ENCODE results near the gene ZNF653.

Gene ZNF653, protein sequence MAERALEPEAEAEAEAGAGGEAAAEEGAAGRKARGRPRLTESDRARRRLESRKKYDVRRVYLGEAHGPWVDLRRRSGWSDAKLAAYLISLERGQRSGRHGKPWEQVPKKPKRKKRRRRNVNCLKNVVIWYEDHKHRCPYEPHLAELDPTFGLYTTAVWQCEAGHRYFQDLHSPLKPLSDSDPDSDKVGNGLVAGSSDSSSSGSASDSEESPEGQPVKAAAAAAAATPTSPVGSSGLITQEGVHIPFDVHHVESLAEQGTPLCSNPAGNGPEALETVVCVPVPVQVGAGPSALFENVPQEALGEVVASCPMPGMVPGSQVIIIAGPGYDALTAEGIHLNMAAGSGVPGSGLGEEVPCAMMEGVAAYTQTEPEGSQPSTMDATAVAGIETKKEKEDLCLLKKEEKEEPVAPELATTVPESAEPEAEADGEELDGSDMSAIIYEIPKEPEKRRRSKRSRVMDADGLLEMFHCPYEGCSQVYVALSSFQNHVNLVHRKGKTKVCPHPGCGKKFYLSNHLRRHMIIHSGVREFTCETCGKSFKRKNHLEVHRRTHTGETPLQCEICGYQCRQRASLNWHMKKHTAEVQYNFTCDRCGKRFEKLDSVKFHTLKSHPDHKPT

GRCh38 chr19:11505504-11506100, at the start of gene ZNF653:
ZNF653 (minus strand) TSS chr19:11505839; CDS start chr19:11505786, 53 bp downstream.
- DNase-seq (ENCODE audit: low read depth): peak; percentile 91

- DNase-seq (ENCODE audit: low read depth): no peak
These were observed 49.6 kb upstream of the ZNF653 start for GRCh38 chr19:11555246-11555645.

DNA sequence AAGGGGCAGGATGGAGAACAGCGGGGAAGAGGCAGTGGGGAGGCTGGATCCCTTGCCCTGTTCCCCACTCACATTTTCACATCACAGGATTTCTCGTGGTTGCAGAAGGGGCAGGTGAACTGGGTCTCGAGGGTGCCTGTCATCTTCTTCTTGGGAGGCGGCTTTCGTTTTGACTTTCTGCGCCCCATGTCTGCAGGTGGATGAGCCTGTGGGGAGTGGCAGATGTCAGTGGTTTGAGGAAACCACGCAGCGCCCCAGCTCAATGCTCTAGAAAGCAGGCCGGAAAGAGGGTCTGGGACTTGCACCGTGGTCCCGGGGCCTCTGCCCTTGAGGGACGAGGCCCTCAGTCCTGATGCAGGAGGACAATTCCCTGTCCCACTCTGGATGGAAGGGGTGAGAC, 48.5 kb upstream of the ZNF653 start:
- no peak for DNase-seq (ENCODE audit: low read depth)

DNA sequence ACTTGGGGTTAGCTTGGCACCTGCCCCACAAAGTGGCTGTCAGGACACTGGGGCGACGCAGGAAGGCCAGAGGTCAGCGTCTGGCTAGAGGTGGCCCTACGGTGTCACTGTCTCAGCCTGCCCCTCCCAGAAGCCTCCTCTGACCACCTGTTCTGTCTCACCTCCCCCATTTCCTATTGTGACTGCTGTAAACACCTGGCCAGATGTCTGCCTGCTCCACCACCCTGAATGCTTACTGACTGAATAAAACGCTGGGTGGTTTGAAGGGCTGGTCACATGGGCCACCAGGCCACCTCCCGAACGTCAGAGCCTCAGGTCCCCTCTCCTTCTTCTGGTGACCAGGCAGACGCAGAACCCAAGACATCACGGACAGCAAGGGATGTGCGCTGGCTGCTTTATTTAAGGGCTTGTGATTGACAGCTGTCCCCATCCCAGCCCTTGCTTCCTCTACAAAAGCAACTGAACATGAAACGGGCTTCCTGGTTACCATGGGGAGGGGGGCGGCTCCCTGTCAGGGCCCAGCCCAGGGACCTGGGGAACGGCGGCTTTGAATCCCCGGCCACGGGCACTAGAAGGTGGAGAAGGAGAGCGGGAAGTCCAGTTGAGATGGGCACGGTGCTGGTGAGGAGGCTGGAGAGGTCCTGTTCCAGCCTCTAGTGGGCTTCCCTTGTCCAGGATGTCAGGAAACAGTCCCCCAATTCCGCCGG, 47.2 kb upstream of the ZNF653 start:
- DNase-seq (ENCODE audit: low read depth): no peak

GRCh38 chr19:11551603-11552235, 46.1 kb upstream of the ZNF653 start:
- no peak for DNase-seq (ENCODE audit: low read depth)

DNA sequence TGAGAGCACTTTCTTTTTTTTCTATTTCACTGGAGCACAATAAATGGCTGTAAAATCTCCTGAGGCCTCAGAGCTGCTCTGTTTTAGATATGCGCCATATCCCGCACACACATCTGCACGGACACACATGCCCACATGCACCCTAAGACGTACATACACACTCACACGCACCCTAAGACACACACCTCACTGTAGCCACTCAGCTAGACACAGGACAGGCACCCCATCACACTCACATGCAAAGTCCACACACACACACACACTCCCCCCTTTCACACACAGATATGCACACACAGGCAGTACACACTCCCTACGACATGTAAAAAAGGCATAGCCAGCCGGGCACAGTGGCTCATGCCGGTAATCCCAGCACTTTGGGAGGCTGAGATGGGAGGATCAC, 44.6 kb upstream of the ZNF653 start:
- no peak for DNase-seq (ENCODE audit: low read depth)

DNA sequence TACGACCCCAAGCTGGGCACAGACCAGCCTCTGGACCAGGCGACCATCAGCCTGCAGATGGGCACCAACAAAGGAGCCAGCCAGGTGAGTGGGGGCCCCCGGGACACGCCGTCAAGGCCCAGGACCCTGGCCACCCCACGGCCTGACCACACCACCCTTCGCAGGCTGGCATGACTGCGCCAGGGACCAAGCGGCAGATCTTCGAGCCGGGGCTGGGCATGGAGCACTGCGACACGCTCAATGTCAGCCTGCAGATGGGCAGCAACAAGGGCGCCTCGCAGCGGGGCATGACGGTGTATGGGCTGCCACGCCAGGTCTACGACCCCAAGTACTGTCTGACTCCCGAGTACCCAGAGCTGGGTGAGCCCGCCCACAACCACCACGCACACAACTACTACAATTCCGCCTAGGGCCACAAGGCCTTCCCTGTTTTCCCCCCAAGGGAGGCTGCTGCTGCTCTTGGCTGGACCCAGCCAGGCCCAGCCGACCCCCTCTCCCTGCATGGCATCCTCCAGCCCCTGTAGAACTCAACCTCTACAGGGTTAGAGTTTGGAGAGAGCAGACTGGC, 43.8 kb upstream of the ZNF653 start:
- no peak for DNase-seq (ENCODE audit: low read depth)

- no peak for DNase-seq (ENCODE audit: low read depth)
These were observed 42.5 kb upstream of the ZNF653 start for GRCh38 chr19:11547929-11548700.

DNA sequence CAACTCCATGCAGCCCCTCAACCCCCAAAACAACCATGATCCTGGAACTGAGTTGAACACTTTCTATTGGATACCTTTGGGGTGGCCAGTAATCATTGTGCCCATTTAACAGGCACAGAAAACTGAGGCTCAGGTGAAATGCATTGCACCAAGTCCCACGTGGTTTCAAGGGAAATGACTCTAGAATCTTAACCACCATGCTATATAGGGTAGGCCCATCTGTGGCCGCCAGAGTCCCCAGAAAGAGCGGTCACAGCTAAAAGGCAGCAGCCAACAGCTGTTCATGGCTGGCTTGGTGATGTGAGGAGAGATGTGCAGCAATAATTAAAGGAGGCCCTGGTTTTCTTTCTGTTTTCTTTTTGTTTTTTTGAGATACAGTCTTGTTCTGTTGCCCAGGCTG, 35.6 kb upstream of the ZNF653 start:
- DNase-seq (ENCODE audit: low read depth): no peak

DNA sequence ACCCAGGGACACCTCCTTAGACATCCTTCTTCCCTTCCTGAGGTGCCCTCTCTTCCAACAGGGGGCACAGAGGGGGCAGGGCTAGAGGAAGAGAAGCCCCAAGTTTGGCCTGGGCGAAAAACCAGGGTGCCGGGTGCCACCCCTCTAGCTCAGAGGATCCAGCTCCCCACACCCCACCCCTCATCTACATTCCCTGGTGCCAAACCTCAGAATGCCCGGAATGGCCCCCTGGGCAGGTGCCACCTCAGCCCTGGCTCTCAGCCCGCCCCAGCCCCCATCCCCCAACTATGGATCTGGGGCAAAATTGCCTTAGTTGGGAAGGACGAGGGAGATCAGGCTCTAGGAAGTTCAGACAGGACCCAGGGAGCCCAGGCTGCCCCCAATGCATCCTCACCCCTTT, 35.0 kb upstream of the ZNF653 start:
- DNase-seq (ENCODE audit: low read depth): no peak

DNA sequence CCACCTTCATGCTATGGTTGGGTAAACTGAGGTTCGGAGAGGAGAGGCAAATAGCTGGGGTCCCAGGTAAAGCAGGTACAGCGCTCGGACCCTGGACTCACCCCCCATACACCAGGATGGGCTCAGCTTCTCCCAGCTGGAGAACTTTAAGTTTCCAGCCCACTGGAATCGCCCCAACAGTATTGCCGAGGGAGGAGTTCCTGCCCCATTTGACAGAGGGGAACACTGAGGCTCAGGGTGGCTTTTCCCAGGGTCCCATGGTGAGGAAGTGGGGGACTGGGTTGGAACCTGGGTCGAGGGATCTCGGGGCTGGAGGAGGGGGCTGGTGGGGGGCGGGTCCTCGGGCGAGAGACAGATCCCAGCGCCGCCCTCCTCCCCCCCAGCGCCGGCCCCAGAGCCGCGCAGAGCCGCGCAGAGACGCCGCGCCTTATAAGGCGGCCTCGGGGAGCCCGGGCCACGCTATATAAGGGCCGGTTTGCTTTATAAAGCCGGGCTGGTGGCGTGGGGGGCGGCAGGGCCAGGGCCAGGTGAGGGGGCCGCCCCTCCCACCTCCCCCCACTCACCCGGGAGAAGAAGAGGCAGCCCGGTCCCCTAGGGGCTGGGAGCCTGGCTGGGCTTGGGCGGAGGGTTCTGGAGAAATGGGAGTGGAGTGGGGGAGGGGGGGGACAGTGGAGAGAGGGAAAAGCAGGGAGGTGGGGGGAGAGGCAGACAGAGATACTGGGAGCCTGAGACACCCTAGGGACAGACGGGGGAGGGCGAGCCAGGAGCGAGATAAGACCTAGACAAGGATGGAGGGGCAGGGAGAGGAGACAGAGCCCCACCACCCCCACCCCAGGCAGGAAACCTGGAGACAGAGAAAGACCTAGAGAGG, 34.1 kb upstream of the ZNF653 start:
- no peak for DNase-seq (ENCODE audit: low read depth)

DNA sequence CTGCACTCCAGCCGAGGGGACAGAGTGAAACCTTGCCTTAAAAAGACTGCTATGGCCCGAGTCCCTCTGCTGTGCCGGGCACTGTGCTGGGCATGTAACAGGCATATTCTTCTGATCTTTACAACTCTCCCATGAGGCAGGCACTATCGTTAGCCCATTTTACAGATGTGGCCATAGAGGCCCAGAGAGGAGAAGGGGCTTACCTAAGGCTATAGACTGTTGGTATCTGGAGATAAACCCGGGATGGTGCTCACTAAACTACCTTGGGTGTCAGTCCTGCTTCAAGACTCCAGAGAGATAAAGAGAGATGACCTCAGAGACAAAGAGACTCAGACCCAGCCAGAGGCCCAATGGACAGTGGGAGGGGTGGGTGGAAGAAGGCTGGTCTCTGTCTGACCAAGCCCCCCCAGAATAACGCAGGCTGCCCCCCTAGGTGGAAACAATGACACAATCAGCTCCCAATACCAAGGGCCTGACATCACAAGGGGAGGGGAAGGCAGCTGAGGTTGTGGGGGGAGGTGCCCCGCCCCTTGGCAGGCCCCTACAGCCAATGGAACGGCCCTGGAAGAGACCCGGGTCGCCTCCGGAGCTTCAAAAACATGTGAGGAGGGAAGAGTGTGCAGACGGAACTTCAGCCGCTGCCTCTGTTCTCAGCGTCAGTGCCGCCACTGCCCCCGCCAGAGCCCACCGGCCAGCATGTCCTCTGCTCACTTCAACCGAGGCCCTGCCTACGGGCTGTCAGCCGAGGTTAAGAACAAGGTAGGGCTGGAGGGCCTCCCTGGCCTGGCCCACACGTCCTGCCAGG, 32.8 kb upstream of the ZNF653 start, which contains the start of gene CNN1:
CNN1 (plus strand) TSS at position 620 of the 805 bp plus-strand sequence; CDS start at position 697, 77 bp downstream.
- DNase-seq (ENCODE audit: low read depth): no peak

- peak; percentile 73 for DNase-seq (ENCODE audit: low read depth)
These were observed 30.4 kb upstream of the ZNF653 start for GRCh38 chr19:11535792-11536595.

- no peak for DNase-seq (ENCODE audit: low read depth)
These were observed 29.3 kb upstream of the ZNF653 start for GRCh38 chr19:11534948-11535347.

DNA sequence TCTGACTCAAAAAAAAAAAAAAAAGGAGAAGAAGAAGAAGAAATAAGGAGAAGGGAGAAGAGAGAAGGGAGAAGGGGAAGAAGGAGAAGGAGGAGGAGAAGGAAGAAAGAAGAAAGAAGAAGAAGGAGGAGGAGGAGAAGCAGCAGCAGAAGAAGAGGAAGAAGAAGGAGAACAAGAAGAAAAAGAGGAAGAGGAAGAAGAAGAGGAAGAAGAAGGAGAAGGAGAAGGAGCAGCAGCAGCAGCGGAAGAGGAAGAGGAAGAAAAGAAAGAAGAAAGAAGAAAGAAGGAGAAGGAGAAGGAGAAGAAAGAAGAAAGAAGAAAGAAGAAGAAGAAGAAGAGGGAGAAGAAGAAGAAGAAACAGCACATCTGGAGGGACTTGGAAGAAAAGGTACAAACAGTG, 28.9 kb upstream of the ZNF653 start:
- no peak for DNase-seq (ENCODE audit: low read depth)

DNA sequence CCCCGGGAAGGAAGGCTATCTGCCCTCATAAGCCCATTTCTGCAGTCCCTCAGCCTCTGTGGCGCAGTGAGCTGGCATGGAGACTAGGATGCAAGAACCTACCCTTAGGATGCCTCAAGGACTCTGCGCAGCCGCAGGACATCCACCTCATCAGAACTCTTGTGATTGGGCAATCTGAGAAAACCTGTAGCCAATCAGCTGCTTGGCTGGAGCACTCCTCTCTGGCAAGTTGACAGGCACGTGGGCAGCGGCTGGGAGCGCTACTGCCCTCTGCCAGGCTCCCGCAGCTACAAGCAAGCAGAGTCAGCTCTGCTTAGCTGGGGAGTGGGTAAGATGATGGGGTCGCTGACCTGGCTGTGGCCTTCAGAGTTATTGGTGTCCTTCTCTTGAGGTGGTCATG, 24.8 kb upstream of the ZNF653 start:
- DNase-seq (ENCODE audit: low read depth): no peak

DNA sequence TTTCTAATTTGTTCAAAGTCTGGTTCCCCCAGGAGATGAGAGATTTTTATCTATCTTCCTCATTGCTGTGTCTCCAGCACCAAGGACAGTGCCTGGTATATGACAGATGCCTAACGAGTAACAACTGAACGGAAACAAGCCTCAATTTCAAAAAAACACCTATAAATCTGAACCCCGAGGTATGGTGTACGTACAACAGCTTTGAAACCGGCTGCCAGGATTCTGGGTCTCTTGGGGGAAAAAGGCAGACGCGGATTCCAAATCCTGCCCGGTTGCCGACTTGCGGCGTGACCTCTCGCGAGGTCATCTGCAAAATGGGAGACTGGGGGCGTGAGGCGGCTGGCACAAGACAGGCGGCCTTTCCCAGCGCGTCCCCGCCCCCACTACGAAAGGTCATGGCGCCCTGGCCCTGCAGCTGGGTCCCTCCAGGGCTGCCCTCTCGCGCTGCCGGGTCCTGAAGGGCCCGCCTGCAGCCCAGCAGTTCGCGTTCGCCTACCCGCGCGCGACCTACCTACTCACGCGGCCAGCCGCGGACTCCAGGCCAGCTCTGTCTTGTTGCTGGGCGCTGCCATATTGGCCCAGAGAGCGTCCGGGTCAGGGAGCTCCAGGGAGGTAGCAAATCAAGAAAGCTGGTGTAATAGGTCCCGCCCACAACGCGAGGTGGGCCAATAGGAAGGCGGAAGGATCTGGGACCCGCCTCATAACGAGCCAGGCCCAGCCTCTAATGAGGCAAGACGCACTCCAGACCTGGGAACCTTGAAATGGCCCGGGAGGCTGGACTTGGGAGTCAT, 23.1 kb upstream of the ZNF653 start, which contains the start of gene ECSIT:
ECSIT (minus strand) TSS at position 584 of the 791 bp plus-strand sequence. CDS start 9,964 bp downstream, outside the sequence.
- peak; percentile 80 for DNase-seq (ENCODE audit: low read depth)

All from activated T-helper 1 cell treated with Interleukin-2 at 50 U/mL for 16 hours (primary cell).